ENCODE data around the gene PUM1.

PUM1 gene

DNA sequence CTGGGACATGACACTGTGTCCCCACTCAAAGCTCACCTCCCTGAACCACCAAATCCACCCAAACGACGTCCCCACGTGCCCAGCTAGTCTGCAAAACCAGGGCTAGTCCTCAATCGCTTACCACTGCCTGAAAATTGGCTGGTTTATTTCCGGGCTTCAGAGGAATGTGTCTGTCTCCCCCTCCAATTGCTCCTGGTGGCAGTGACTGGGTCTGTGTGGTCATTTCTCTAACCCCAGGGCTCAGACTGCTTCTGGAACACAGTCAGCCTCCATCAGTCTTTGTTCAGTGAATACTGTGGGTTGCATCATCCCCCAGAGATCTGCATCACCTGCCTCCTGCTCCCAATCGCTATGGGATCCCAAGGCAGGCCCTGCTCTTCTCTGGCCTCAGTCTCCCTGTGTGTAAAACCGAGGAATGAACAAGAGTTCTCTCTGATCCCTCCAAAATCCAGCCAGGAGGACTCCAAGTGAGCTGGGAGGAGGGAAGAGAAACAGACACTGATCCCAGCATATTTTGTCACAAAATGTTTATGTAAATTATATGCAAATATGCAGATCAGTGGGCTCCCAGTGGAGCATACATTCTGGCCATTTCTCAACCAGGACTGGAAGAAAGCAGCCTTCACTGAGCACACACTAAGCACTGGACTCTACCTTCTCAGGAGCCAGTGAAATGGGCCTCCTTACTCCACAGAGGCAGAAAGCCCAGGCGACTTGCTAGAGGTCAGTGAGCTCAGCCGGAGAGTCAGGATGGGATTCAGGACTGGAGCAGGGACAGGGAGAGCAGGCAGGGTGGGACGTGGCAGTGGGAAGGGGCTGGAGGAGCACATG is 177.8 kb downstream of the PUM1 start:
- no peak for DNase-seq

DNA sequence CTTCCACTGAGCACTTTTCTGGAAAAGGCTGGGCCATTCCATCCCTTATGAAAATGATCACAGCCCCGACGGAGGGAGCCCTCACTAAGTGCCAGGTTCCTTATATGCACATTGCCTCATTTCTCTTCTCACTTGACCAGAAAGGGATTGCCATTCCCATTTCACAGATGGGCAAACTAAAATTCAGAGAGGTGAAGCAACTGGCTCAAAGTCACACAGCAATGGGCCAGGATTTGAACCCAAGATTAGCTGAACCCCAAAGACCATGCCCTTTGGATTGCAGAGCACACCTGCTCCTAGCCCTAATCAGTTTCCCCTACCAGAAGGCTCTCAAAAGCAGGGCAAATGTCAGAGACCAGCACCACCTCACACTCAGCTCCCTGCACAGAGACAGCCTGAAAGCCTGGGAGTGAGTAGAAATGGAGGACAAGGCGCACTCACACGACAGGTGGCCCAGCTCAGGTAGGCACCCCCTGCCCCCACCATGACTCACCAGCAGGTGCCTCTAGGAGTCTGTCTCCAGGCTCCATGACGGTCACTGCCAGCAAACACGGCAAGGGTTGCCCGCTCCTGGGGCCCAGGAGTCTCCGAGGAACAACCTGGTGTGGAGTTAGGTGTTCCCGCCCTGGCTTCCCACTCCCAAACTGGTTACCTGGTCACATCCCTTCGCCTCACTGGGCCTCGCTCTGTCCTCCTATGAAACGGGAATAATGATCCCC is 178.6 kb downstream of the PUM1 start:
- DNase-seq, result no peak

DNA sequence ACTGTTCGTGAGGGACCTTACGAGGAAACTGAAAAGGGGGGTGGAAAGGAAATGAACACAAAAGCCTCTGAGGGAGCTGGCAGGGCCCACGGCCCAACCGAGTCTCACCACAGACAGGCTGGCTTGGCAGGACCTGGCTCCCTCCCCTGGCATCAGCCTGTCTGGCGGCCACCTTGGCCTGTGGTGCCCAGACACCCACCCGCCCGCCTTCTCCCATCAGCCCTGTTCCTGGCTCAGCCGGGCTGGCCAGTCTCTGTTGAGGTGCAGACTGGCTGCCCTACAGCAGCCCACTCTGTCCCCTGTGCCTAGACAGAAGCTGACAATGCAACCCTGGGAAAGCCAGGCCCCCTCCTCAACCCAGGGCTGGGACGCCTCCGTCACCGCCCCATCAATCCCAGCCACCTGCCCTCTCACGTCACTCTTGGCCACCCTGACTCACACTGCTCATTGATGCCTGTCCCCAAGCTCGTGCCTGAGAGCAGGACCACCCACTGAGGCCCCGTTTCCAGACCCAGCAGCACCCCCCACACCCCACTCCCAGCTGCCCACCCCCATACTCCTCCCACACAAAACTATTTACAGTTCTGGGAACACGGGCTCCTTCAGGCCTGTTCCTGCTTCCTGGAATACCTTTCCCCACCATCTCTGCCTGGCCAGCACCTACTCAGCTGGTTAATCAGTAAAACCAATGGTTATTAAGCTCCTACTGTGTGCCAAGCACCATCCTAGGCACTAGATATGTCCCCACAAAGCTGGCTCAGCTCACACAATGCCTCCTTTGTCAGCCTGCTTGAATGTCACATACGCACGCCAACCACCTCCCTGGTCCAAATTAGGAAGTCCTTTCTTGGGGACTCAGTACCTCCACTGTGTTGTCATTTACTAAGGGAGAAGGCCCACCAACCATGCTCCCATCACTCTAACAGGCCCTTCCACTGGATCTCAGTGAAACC is 179.7 kb downstream of the PUM1 start:
- DNase-seq, result no peak

DNA sequence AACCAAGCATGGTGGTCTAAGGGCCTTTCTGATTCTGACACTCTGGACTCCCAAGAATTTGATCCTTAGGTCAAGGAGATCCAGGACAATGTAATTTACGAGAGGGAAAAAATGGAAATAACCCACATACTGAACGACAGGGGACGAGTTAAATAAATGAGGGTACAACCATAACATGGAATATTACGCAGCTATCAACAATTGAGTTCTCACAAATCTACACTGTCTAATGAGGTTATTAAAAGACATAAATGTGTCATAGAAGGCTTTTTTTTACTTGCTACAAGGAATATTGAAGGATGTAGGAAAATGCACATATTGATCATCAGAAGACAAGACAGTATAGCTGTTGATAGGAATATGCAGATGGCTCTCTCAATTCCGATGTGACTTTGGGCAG is 180.8 kb downstream of the PUM1 start:
- no peak for DNase-seq

DNA sequence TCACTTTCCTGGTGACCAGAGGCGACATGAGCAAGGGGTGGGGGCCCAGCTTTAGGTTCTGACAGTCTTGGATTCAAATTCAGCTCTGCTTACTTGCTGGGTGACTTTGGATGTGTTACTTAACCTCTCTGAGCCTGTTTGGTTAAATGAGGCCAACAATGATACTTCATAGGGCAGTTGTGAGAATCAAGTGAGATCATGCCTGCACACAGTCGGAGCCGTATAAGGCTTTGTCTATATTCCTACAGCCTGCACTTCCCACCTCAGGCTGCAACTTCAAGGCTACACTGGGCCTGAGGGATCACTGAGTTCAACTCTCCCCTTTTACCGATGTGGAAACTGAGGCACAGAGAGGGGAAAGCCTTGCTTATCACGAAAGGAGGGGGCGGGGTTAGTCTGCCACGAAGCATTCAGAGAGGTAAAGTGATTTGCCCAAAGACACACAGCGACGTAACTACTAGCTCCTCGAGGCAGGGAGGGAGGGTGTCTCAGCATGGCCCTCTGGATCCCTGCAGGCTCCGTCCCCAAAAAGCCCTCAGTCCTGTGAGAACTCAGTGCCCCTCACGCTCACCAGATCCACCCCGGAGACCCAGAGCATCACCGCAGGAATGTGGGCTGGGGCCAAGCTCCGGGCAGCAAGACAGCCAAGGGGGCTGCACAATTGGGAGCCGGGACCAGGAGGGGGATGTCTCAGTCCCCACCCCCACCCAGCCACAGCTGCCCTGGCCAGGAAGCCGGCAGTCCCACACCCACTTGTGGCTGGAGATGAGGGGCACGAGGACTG is 181.9 kb downstream of the PUM1 start:
- DNase-seq, result no peak

DNA sequence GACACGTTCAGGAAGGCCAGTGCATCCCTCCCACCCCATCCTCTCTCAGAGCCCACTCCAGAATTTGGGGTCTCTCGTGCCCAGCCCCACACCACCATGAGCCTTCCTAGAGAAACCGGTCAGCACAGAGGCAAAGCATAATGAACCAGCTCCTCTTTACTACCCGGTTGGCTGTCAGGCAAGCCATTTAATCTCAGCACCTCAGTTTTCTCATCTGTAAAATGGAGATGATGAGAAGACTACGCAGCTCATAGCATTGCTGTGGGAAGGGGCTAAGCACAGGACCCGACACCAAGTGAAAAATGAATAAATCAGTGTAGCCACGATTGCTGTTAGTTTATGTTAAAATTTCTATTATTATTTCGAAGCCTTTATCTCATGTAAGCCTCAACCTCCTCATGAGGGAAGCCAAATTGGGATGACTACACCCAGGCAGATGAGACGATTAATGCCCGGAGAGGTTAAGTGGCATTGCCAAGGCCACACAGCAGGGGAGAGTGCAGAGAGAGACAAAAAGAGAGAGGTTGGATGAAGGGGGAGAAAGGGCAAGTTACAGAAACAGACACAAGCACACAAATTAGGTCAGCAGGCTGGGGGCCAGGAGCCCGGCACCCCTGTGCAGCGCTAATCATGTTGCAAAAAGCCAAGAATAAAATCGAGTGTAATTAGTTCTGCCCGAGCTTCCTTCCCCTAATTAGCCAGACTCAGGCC is 182.7 kb downstream of the PUM1 start:
- no peak for DNase-seq
